ENCODE data around the gene RPL36AL.

The RPL36AL gene

DNA sequence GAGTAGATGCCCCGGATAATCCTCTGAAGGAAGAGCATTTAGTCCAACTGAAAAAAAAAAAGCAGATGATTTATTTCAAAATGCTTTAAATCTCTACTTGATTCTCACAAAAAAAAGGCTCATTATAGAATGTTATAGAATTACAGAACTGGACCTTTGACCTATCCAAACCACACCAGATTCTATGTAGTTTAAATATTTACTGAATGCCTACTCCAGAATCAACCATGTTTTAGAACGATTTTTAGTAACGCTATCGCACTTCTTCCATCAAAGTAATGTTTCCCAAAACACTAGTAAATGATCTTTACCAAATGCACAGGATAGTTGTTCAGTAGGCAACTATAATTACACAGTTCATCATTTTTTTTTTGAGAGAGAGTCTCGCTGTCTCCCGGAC, 36.8 kb downstream of the RPL36AL start:
- no peak for TF ChIP-seq TEAD4 (IDR thresholded peaks at IDR 0.05)
- no peak for TF ChIP-seq CEBPB (IDR thresholded peaks at IDR 0.05)
- TF ChIP-seq RAD21 (IDR thresholded peaks at IDR 0.05; ENCODE audit: low read depth): no peak
- TF ChIP-seq CREB1 (IDR thresholded peaks at IDR 0.05; ENCODE audit: low read depth): no peak
- no peak for TF ChIP-seq USF1 (IDR thresholded peaks at IDR 0.05)
- TF ChIP-seq MAX (IDR thresholded peaks at IDR 0.05): no peak
- TF ChIP-seq, protein P1, sequence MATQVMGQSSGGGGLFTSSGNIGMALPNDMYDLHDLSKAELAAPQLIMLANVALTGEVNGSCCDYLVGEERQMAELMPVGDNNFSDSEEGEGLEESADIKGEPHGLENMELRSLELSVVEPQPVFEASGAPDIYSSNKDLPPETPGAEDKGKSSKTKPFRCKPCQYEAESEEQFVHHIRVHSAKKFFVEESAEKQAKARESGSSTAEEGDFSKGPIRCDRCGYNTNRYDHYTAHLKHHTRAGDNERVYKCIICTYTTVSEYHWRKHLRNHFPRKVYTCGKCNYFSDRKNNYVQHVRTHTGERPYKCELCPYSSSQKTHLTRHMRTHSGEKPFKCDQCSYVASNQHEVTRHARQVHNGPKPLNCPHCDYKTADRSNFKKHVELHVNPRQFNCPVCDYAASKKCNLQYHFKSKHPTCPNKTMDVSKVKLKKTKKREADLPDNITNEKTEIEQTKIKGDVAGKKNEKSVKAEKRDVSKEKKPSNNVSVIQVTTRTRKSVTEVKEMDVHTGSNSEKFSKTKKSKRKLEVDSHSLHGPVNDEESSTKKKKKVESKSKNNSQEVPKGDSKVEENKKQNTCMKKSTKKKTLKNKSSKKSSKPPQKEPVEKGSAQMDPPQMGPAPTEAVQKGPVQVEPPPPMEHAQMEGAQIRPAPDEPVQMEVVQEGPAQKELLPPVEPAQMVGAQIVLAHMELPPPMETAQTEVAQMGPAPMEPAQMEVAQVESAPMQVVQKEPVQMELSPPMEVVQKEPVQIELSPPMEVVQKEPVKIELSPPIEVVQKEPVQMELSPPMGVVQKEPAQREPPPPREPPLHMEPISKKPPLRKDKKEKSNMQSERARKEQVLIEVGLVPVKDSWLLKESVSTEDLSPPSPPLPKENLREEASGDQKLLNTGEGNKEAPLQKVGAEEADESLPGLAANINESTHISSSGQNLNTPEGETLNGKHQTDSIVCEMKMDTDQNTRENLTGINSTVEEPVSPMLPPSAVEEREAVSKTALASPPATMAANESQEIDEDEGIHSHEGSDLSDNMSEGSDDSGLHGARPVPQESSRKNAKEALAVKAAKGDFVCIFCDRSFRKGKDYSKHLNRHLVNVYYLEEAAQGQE (IDR thresholded peaks at IDR 0.05; ENCODE audit: low read depth): no peak
- no peak for TF ChIP-seq TCF12 (IDR thresholded peaks at IDR 0.05; ENCODE audit: low read depth)
- TF ChIP-seq TAF1 (IDR thresholded peaks at IDR 0.05; ENCODE audit: low read depth): no peak
- no peak for TF ChIP-seq EP300 (IDR thresholded peaks at IDR 0.05; ENCODE audit: borderline replicate concordance)
- TF ChIP-seq EGR1 (IDR thresholded peaks at IDR 0.05): no peak
- no peak for TF ChIP-seq FOXM1 (IDR thresholded peaks at IDR 0.05; ENCODE audit: borderline replicate concordance, low read depth)
- no peak for TF ChIP-seq NFIC (IDR thresholded peaks at IDR 0.05)
- no peak for TF ChIP-seq ZBTB7A (IDR thresholded peaks at IDR 0.05; ENCODE audit: low read depth)

DNA sequence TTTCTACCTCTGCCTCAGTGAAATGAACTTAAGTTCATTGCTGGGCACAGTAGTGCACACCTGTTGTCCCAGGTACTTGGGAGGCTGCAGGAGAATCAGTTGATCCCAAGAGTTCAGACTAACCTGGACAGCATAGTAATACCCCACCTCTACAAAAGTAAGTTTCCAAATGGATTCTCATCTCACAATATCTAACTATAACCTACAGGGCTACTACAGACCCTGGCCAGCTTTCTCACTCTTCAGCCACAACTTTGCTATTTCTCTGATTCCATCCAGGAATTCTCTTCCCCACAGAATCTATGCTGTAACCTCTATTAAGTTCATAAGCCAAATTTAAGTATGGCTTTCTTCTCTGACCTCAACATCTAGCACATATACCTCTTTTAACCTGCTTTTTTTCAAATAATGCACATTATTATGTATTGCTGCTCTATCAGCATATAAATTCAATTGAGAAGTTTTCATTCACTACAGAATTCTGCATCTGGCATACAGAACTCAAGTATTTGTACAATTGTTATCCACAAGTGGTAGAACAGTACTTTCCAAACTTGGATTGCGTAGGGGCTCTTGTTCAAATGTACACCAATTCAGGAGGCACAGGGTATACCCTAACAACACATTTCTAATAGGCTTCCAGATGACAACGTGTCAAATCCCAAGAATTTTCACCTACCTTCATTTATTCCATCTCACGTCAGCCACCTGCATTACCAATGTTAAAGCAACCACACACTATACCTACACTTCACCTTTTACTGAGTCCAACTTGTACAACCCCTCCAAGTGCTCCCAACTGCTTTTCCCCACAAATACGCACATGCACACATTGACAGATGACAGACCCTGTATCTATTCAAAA, 38.1 kb downstream of the RPL36AL start:
- no peak for TF ChIP-seq EGR1 (IDR thresholded peaks at IDR 0.05)
- TF ChIP-seq NFIC (IDR thresholded peaks at IDR 0.05): no peak
- TF ChIP-seq, protein P1 (IDR thresholded peaks at IDR 0.05; ENCODE audit: low read depth): no peak
- no peak for TF ChIP-seq TEAD4 (IDR thresholded peaks at IDR 0.05)
- no peak for TF ChIP-seq MAX (IDR thresholded peaks at IDR 0.05)
- no peak for TF ChIP-seq TAF1 (IDR thresholded peaks at IDR 0.05; ENCODE audit: low read depth)
- no peak for TF ChIP-seq CREB1 (IDR thresholded peaks at IDR 0.05; ENCODE audit: low read depth)
- no peak for TF ChIP-seq TCF12 (IDR thresholded peaks at IDR 0.05; ENCODE audit: low read depth)
- TF ChIP-seq USF1 (IDR thresholded peaks at IDR 0.05): no peak
- no peak for TF ChIP-seq ZBTB7A (IDR thresholded peaks at IDR 0.05; ENCODE audit: low read depth)
- TF ChIP-seq CEBPB (IDR thresholded peaks at IDR 0.05): no peak
- no peak for TF ChIP-seq RAD21 (IDR thresholded peaks at IDR 0.05; ENCODE audit: low read depth)
- TF ChIP-seq FOXM1 (IDR thresholded peaks at IDR 0.05; ENCODE audit: borderline replicate concordance, low read depth): no peak
- TF ChIP-seq EP300 (IDR thresholded peaks at IDR 0.05; ENCODE audit: borderline replicate concordance): no peak
- no peak for TF ChIP-seq YY1 (IDR thresholded peaks at IDR 0.05; ENCODE audit: low read depth)

- no peak for TF ChIP-seq USF1 (IDR thresholded peaks at IDR 0.05)
- TF ChIP-seq CEBPB (IDR thresholded peaks at IDR 0.05): no peak
- no peak for TF ChIP-seq EP300 (IDR thresholded peaks at IDR 0.05; ENCODE audit: borderline replicate concordance)
- TF ChIP-seq YY1 (IDR thresholded peaks at IDR 0.05; ENCODE audit: low read depth): no peak
- no peak for TF ChIP-seq FOXM1 (IDR thresholded peaks at IDR 0.05; ENCODE audit: borderline replicate concordance, low read depth)
- no peak for TF ChIP-seq CREB1 (IDR thresholded peaks at IDR 0.05; ENCODE audit: low read depth)
- no peak for TF ChIP-seq MAX (IDR thresholded peaks at IDR 0.05)
- no peak for TF ChIP-seq TAF1 (IDR thresholded peaks at IDR 0.05; ENCODE audit: low read depth)
- no peak for TF ChIP-seq TCF12 (IDR thresholded peaks at IDR 0.05; ENCODE audit: low read depth)
- TF ChIP-seq, protein P1 (IDR thresholded peaks at IDR 0.05; ENCODE audit: low read depth): no peak
- TF ChIP-seq TEAD4 (IDR thresholded peaks at IDR 0.05): no peak
- TF ChIP-seq ZBTB7A (IDR thresholded peaks at IDR 0.05; ENCODE audit: low read depth): no peak
- no peak for TF ChIP-seq EGR1 (IDR thresholded peaks at IDR 0.05)
- no peak for TF ChIP-seq NFIC (IDR thresholded peaks at IDR 0.05)
- TF ChIP-seq RAD21 (IDR thresholded peaks at IDR 0.05; ENCODE audit: low read depth): no peak
Measured at GRCh38 chr14:49581209-49582112, 39.0 kb downstream of the RPL36AL start.

All from Ishikawa (cell line).